DMS153 (cell line): ENCODE results near the gene CDC42BPA.
A peak's percentile ranks its signal among the peaks of the same experiment; 100 is the strongest.
"Not testable (repeated sequence)": the region's sequence is repeated elsewhere in the genome, so short reads cannot be mapped to it uniquely, and the experiment has no call there.

ENCODE experiments used
- DNase-seq: peaks from one replicate; lab custom pipeline; 2025; lab: John Stamatoyannopoulos, UW

Gene CDC42BPA

DNA sequence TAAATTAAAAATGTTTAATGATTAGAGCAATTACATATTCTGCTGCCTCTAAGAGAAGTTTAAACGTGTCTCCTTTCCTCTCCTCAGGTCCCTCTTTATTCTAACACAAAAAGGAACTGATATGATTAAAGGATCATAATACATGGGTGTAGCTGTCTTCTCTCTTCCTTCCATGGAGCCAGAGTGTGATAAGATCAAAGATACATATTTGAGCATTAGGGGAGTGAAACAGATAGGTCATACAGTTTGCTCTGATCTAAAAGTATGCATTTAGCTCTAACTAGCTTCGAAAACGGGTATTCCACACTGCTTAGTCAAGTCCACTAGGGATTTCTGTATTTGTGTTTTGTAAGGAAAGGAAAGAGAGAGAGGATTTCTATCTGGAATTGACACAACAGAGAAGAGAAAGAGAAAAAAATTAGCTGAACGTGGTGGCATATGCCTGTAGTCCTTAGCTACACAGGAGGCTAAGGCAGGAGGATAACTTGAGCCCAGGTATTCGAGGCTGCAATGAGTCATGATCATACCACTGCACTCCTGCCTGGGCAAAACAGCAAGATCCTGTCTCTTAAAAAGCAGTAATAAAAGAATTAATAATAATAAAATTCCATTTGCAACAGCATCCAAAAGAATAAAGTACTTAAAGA lies 63.1 kb downstream of the CDC42BPA start:
- DNase-seq: no peak

DNA sequence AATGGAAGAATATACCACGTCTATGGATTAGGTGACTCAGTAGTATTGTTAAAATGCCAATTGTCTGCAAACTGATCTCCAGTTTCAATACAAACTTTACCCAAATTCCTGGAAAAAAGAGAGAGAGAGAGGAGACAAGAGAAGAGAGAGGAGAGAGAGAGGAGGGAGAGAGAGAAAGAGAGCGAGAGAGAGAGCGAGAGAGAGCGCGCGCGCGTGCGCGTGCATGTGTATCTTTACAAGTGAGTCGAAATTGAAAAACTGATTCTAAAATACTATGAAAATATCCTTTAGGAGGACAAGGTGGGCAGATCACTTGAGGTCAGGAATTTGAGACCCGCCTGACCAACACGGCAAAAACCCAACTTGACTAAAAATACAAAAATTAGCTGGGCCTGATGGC lies 65.2 kb downstream of the CDC42BPA start:
- DNase-seq: no peak

DNA sequence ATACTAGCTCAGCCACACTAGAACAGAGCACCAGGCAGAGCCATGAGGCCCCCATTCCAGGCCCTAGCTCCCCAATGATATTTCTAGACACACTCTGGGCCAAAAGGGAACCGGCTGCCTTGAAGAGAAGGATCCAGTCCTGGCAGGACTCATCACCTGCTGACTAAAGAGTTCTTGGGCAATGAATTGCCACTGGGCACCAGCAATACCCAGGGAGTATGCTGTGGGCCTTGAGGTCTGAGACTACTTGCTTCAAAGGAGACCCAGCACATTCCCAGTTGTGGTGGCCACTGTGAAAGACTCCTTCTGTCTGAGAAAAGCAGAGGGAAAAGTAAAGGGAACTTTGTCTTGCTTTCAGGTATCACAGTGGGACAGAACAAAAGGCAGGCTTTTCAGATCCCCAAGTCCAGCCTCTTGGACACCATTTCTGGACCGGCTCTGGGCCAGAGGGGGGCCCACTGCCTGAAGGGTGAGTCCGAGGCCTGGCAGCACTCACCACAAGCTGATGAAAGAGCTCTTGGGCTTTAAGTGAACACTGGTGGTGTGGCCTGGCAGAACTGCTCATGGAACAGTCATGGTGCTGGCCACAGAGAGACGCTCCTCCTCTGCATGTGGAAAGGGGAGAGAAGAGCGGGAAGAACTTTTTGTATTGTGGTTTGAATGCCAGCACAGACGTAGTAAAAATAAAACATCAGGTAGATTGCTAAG lies 72.5 kb downstream of the CDC42BPA start:
- DNase-seq: no peak

DNA sequence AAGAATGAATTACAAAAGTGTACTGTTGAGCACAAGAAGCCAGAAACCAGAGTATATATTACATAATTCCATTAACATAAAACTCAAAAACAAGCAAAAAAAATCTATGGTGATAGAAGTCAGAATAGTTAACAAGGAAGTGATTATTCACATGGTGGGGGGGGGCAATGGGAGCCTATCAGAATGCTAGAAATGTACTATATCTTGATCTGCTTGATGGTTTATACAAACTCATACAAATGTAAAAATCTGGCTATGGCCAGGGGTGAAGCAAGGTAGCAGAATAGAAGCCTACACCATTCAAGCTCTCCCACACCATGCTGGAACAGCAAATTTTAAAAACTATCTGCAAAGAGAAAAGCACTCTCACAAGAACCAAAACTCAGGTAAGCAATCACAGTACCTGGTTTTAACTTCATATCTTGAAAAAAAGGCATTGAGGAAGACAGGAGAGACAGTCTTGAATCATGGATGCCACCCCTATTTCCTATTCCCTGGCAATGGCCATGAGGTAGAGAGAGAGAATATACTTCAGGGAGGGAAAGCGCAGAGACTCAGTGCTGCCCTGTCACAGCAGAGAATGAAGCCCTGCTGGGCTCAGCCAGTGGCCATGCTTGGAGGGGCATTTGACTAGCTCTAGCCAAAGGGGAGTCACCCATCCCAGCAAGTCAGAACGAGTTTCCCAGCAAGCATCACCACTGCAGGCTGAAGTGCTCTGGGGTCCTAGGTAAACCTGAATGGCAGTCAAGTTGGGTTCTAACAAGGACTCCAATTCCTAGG lies 73.8 kb downstream of the CDC42BPA start:
- no peak for DNase-seq

DNA sequence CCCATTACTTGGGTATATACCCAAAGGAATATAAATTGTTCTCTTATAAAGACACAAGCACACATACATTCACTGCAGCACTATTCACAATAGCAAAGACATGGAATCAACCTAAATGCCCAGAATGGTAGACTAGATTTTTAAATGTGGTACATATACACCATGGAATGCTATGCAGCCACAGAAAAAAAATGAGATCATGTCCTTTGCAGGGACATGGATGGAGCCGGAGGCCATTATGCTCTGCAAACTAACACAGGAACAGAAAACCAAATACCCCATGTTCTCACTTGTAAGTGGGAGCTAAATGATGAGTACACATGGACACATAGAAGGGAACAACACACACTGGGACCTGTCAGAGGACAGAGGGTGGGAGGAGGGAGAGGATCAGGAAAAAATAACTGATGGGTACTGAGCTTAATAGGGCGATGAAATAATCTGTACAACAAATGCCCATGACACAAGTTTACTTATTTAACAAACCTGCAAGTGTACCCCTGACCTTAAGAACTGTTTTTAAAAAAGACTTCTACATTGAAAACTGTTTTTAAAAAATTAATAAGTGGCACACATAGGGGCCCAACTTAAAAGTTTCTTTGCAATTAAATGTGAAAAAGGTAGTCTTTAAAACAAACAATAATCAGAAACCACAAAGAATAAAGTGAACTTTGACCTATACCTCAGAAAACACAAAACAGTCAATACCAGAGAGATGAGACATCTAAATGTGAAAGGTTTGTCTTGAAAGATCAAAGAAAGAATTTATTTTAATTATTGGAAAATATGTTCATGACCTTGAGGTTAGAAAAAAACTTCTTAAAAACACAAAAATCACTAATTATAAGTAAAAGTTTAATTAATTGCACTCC lies 75.2 kb downstream of the CDC42BPA start:
- DNase-seq: no peak

DNA sequence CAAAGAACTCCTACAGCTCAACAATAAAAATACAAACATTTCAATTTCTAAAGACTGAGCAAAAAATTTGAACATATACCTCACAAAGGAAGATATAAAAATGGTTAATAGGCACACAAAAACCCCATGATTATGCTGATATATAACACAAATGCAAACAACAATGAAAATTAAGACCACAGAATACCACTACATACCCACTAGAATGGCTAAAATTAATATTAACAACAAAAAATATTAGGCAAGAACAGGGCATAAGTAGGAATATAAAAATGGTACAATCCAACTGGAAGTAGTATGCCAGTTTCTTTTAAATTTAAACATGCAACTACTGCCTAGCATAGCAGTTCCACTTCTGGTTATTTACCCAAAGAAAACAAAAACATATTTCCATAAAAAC lies 77.3 kb downstream of the CDC42BPA start:
- DNase-seq: no peak

DNA sequence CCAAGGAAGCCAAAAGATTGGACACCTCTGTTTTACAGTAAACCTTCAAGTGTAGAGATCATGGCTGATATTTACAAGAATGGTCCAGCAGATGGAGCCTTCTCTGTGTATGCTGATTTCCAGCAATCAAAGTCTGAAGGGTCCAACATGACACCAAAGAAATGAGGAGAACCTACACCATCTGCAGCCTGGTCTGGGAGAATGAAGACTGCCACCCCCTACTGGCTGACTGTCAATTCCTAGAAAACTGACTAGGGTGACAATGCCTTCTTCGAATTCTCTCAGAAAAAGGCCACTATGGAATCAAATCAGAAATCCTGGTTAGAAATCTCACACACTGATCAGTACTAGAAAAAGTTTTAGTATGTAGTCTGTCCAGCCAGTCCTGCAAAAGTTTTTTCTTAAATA lies 83.3 kb downstream of the CDC42BPA start:
- DNase-seq: peak; percentile 71

DNA sequence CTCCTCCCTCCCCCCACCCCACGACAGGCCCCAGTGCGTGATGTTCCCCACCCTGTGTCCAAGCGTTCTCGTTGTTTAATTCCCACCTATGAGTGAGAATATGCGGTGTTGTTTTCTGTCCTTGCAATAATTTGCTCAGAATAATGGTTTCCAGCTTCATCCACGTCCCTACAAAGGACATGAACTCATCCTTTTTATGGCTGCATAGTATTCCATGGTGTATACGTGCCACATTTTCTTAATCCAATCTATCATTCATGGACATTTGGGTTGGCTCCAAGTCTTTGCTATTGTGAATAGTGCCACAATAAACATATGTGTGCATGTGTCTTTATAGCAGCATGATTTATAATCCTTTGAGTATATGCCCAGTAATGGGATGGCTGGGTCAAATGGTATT lies 87.2 kb downstream of the CDC42BPA start:
- not testable (repeated sequence) for DNase-seq

DNA sequence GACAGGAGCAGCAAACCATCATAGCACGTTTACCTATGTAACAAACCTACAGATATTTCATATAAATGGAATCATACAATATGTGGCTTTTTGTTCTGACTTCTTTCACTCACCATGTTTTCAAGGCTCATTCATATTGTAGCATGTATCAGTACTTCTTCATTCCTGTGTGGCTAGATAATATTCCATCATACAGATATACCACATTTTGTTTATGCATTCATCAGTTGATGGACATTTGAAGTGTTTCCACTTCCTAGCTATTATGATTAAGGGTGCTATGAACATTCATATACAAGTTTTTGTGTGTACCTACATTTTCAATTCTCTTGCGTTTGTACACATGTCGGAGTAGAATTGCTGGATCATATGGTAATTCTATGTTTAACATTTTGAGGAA lies 90.1 kb downstream of the CDC42BPA start:
- DNase-seq: no peak

DNA sequence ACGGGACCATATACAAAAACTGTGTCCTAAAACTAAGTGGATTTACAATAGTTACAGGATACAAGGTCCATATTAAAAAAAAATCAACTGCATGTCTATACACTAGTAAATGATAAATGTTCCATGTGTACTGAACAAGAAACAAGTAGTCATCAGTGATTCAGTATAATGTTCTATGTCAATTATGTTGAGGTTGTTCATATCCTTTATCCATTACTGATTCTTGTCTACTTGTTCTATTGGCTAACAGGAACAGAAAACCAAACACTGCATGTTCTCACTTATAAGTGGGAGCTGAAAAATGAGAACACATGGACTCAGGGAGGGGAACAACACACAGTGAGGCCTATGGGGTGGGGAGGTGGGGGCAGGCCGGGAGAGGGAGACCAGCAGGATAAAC lies 90.5 kb downstream of the CDC42BPA start:
- DNase-seq: no peak

DNA sequence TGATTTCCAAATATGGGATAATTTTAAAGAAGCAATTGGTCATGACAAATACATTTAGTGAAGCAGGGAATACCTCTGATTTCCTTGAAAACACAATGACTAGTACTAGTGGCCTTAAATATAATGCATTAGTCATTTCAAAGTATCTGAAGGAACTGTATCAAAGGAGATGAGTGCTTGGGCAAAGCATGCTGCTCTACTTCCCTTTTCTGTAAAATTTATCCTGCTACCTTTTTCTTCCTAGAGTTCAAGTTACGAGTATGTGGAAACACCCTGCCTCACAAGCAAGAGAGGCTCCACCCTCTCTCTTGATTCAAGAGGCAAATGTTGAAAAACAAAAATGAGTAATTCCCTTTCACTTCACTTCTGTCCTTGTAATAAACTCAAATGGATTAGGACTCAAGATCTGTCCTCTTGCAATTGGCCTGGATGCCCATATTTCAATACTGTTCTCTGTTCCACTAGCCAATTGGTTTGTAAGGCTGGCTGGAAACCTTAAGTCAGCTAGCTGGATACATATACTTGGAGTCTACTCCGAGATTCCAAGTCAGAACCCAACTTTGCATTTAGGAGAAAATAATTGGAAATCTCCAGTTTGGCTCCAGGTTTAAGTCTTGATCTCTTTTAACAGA lies 92.5 kb downstream of the CDC42BPA start:
- no peak for DNase-seq

DNA sequence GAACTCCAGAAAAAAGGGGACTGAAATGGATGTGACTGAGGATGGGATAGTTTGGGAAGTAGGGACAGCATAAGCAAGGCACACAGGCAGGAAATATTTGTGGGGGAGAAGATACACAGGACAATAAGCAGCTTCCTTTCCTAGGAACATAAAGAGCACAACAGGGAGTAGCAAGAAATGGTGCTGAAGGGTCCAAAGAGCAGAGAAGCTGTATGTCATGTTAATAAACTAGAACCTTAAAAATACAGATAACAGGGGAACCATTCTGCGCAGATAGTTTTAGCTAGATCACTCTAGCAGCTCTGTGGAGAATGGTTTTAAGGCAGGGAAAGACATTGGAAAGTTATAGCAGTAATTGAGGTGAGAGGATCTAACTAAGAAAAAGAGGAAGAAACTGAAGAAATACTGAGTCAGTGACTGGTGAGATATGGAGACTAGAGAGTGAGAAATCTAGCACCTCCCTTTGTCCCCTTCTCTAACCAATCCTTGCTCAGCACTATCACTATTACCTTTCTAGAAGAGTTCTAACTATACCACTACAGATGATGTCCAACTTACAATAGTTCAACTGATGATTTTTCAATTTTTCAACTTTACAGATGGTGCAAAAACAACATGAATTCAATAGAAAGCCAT lies 95.0 kb downstream of the CDC42BPA start:
- DNase-seq: no peak

DNA sequence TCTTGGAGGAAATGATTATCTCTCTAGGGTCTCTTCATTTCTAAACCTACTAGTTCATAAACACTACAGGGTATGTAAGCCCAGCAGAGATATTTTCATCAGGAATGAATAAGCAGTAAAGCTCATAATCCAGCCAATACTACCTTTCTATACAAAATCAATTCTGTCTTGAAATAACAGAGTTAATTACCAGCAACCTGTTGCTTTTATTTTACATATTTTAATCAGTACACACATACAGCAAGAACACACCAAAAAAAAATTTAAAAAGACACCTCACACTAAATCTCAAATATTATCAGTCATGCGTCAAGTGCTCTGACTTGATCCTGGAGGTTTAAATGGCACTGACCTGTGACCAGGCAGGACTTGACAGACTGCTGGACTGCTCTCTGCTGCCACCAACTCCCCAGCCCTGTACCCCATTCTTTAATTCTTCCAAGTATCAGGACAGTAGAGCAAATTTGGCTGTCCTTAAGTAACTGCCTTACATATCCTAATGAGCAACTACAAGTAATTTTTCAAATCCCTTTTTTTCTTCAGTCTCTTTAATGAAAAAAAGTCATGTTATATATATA lies 98.5 kb downstream of the CDC42BPA start:
- DNase-seq: no peak

DNA sequence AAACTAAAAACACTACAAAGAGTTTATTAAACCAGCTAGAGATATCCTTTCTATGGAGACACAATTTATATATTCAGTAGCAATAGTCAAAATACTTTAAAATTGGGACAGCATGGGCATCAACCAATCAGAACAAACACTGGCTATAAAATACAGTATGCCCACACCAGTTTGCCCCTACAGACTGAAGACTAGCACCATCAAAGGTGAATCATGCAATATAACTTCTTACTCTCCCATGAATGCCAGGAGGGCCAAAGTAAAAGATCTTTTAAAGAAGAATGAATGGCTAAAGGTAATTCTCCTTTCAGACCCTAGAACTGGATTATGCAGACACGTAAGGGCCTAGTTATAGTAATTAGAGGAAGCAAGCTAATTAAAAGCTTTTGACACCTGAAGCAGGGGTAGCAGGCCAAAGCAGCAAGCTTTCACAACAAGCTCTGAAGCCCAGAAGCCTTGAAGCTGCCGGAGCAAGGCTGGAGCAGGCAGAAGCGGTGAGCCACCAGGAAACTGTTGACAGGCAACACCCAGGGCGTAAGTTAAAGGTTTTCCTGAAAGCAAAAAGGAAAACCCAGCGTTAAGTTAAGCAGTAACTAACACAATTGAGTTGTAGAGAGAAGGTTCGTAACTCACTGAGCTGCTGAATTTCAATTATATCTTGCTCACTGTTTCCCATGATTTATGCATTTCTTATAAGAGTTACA lies 99.3 kb downstream of the CDC42BPA start:
- DNase-seq: no peak

DNA sequence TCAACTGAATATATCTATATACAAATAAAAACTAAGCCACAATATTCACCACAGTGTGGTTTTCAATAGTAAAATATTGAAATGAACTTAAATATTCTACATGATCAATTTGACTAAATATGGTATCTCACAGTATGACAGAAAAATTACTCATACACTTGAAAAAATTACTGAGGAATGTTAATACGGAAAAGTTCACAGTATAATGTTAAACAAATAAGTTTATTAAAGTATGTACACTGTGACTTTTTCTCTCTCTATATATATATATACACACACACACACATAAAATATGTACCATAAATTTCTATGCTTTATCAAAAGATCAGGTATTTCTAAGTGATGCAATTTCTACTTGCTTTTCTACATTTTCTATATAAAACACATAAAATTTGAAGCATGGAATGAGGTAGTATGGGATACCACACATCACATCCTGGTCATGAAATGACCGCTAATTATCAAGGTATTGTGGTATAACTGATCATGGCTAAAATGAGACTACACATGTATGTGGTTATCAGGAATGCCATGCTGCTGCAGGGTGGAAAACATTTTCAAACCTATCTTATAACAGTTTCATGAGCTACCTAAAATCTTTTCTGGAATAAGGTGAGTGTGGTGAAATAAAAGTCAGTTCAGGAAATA lies 102.3 kb downstream of the CDC42BPA start:
- no peak for DNase-seq

DNA sequence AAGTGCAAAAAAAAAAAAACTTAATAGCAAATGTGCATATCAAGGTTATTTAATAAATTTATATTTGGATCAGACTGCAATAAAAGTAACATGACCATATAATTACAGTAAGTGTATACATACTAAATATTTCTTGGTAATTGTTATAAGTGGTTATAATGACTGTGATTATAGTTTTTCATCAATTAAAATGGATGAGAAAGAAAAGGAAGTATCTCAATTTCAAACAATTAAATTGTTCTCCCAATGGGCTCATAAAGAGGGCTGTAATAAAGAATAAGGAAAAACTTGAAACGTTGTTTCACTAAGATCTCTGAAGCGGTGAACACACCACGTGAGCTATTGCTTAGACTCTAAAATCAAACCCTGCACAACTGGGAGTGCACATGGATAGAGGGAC lies 104.1 kb downstream of the CDC42BPA start:
- no peak for DNase-seq

DNA sequence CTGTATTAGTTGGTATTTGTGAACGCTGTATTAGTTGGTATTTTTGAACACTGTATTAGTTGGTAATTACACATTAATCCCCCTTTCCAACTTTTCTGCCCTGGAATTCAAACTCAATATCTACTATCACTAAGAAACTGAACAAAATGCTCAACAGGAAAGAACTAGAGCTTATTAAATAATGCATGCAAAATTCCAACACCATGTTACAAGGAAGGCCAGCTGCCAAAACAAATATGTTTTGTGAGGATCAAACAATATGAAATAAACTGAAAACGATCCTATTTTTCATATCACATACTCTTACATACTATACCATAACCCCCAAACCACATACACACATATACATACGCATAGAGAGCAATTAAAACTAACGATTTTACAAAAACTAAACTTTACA lies 104.9 kb downstream of the CDC42BPA start:
- DNase-seq: no peak

DNA sequence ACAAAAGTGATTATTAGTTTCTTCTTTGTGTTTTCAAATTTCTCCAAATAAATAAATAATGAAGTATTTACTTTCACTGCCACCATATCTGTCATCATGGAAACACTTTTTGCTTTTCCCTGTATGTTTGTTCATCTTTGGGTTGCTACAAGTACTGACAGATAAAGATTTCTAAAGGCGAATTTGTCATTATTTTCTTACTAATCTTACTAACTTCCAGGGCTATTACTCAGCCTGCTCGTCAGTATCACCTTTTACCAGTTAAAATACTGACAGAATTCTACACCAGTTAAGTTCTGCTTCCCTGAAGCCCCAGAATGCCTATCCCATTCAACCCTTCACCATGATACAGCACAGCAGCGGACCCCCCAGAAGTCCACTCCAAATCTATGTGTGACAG lies 106.1 kb downstream of the CDC42BPA start:
- DNase-seq: no peak

DNA sequence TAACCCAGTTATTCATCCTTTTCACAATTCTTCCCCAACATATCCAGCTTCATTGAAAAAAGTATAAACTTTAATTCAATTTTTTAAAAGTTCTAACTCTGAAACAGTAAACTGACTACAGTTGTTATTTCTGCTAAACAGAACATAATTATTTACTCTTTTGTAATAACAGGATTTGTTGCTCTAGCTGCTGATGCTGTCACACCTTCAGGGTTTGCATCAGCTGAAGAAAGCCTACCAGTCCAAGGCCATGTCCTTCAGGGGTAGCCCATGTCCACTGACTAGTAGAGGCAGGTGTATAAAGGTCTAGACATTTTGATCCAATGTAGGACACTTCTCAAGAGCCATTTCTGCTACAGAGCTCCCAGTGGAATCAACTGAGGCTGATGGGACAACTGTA lies 107.7 kb downstream of the CDC42BPA start:
- no peak for DNase-seq

DNA sequence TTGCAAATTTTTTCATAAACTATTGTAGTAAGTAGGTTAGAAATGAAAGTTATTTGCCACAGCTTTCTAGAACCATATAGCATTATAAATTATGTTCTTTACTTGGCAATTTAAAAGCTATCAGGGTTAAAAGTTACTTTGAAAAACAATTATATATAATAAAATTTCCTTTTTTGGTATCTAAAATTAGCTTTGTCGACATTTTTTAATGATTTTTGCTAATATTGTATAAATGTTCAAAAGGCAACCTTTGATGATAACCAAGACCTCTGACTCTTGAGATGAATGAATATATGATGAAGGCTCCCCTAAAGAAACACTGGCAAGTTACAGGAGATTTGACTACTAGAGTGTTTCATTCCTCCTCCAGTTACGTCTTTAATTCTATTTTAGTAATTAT lies 121.2 kb downstream of the CDC42BPA start:
- DNase-seq: no peak
